Stimulated activated CD4-positive, alpha-beta T cell treated with anti-CD3 and anti-CD28 coated beads, Interleukin-4, amount 100 ng/mL, for 24 hours (primary cell): Measurements from ENCODE around the gene AARS2.
A peak's percentile ranks its signal among the peaks of the same experiment; 100 is the strongest.
"Not testable (repeated sequence)": the region's sequence is repeated elsewhere in the genome, so short reads cannot be mapped to it uniquely, and the experiment has no call there.

ENCODE experiments used
- DNase-seq: peaks from one replicate; pipeline ENCODE4 v3.0.0-alpha.2; 2020

The AARS2 gene

DNA sequence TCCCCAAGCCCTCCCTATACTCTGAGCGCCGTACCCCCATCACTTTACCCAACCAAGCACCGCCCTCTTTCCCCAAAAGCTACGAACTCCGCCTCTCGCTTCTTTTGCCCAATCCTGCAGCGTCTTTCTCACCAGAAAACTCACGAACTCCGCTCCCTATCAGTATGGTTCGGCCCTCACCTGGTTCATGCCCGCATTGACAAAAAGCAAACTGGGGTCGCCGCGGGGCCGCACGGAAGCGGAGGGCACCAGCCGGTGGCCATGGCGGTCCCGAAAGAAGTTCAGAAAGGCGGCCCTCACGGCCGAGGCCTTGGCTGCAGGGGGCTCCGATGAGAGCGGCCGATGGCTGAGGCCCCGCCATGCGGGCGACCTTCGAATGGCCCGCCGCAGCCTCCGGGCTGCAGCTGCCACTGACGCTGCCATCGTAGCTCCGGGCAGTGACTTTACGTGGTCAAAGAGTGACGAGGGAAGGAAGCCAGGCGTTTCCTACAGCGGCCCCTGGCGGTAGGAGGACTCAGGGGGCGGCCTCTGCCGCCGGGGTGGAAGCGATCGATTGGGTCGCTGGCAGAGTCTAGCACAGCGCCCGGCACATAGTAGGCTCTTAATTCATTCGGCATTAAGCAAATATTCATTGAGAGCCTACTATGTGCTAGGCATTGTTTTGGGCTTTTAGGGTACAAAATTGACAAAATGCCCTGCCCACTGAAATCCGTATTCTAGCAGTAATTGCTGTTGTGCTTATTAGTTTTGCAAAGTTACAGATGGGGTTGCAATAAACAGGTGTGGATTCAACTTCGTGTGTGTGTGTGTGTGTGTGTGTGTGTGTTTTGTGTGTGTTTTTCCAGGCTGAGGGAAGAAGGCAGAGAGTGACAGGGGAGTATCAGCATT, at the start of gene AARS2:
Gene AARS2, minus strand, starts transcription at position 447 of the 888 bp plus-strand sequence. Its CDS starts 24 bp downstream, at position 423.
- peak; percentile 95 for DNase-seq

DNA sequence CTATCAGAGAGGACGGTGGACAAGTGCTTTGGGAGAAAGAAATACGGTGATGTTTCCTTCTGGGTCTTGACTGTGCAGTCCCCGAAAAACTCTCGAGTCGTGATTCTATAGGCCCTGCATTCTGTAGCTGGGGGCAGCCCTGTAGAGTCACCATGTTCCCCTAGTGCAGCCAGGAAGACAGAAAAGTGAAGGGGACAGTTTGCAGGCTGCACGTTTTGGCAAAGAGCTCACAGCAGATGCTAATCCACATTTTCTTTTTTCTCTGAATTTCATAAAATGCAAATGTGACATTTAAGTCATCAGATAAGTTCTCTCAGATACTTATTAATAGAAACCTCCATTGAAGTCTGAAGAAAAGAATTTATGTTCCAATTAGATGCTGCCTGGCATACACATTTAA, 48.8 kb upstream of the AARS2 start:
- no peak for DNase-seq

- DNase-seq: no peak
These were observed 46.8 kb upstream of the AARS2 start for GRCh38 chr6:44359973-44360372.

DNA sequence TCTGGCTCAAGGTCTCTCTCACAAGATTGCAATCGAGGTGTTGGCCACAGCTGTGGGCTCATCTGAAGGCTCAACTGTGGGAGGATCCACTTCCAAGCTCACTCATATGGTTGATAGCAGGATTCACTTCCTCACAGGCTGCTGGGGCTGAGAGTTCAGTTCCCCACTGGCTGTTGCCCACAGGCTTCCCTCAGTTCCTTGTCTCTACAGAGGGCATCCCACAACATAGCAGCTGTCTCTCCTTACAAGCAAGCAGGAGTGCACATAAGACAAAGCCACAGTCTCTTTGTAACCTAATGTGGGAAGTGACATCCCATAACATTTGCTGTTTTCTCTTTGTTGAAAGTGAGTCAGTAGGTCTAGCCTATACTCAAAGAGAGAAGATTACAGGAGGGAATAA, 43.3 kb upstream of the AARS2 start:
- no peak for DNase-seq

GRCh38 chr6:44355640-44356039, 42.5 kb upstream of the AARS2 start:
- no peak for DNase-seq

DNA sequence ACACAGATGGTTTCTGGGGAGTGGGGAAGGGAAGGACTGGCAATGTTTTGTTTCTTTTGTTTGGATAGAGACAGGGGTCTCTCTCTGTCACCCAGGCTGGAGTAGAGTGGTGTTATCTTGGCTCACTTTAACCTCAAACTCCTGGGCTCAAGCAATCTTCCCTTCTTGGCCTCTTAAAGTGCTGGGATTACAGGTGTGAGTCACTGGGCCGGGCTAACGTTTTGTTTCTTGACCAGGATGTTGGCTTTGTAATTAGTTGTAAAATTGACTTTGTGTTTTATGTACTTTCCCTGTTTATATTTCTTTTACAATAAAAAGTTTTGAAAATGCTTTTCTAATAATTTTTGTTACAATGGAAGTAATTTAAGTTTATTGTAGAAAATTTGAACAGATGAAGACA, 40.2 kb upstream of the AARS2 start:
- no peak for DNase-seq

- no peak for DNase-seq
These were observed 39.1 kb upstream of the AARS2 start for GRCh38 chr6:44352259-44352658.

DNA sequence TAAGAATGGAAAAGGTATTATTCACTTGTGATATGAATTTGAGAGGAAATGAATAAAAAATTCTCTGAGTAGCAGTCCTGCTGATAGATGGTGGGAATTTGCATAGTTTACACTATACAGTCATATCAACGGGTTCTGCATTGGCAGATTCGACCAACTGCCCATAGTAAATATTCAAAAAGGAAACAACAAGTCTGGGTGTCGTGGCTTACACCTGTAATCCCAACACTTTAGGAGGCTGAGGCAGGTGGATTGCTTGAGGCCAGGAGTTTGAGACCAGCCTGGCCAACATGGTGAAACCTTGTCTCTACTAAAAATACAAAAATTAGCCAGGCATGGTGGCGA, 37.5 kb upstream of the AARS2 start:
- DNase-seq: not testable (repeated sequence)

- DNase-seq: no peak
These were observed 36.9 kb upstream of the AARS2 start for GRCh38 chr6:44349904-44350649.

DNA sequence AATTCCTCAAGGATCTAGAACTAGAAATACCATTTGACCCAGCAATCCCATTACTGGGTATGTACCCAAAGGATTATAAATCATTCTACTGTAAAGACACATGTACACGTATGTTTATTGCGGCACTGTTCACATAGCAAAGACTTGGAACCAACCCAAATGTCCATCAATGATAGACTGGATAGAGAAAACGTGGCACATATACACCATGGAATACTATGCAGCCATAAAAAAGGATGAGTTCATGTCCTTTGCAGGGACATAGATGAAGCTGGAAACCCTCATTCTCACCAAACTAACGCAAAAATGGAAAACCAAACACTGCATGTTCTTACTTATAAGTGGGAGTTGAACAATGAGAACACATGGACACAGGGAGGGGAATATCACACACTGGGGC, 33.7 kb upstream of the AARS2 start:
- DNase-seq: not testable (repeated sequence)

DNA sequence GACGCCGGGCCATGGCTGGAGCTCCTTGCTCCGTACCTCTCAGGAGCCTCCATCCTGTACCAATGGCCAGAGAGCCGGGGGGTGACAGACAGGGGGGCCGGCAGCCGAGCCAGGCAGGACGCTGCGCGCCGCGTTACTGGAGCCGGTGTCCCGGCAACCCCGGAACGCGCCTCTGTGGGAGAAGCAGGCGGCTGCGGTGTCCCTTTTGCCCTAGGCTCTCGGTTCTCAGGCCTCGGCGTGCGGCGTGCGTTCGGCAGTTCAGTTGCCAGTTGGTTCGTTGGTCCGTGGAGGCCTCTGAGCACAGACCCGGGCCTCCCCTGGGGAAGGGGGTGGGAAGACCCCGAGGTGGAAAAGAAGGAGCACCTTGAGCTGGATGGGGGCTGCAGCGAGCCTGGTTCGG, 29.3 kb upstream of the AARS2 start, which contains the start of gene SPATS1:
Gene SPATS1, plus strand, starts transcription at position 162 of the 400 bp plus-strand sequence. CDS start 446 bp downstream, outside the sequence.
- no peak for DNase-seq

GRCh38 chr6:44342052-44342451, 28.9 kb upstream of the AARS2 start:
- DNase-seq: no peak

DNA sequence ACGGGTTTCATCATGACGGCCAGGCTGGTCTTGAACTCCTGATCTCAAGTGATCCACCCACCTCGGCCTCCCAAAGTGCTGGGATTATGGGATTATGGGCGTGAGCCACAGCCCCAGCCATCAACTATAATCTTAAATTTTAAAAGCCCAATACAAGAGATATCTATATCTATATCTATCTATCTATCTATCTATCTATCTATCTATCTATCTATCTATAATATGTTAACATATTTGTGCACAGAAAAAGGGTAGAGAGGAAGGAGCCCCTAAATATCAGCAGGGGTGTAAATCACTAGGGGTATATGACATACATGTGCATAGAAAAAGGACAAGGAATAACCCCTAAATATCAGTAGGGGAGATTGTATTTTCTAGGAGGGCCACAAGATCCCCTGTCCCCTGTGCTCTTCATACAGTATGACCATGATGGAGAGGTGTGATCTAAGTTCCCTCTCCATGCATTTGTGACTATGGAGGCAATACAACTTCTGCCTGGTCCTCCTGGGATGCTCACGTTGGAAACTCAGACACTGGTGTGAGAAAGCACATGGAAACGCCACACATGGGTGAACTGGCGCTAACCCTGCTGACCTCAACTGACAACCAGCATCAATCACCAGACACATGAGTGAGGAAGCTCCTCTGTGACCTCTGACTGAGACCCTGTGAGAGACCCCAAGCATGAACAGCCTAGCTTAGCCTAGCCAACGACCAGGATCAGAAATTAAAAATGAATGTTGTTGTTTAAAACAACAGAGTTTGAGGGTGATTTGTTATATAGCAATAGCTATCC, 28.1 kb upstream of the AARS2 start:
- DNase-seq: no peak

DNA sequence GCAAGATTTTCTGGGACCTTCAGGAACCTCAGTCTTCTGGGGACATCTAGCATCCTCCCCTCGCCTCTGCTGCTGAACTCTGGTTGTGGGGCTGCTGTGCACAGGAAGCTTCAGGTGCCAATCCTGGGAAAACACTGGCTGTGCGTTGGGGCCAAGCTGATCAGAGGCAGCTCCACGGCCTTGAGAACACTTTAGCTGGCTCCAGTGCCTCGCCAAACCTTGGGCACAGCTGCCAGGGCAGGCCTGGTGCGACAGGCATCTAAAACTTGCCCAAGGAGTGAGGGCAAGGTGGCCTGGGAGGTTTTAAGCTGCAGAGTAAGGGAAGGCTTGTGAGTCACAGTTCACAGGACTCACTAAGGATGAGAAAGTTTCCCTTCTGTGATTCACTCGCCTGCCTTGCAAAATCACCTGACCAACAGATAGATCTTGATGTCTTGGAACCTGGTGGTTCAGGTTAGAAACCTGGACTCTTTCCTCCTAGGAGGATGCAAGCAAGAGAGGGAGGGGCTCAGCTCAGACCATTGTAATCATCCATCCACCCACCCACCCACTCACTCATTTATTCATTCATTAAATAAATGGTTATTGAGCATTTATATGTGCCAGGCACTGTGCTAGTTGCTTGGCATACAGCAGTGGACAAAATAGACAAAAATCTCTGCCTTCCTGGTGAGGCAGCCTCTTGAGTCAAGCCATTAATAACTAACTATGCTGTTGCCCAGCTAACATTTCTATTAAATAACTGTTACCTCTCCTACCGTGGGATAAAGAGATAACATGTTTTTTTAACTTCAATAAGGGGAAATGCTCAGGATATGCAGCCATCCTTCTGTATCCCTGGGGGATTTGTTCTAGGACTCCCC, 26.8 kb upstream of the AARS2 start:
- peak; percentile 4 for DNase-seq

- no peak for DNase-seq
These were observed 26.2 kb upstream of the AARS2 start for GRCh38 chr6:44339301-44339700.

DNA sequence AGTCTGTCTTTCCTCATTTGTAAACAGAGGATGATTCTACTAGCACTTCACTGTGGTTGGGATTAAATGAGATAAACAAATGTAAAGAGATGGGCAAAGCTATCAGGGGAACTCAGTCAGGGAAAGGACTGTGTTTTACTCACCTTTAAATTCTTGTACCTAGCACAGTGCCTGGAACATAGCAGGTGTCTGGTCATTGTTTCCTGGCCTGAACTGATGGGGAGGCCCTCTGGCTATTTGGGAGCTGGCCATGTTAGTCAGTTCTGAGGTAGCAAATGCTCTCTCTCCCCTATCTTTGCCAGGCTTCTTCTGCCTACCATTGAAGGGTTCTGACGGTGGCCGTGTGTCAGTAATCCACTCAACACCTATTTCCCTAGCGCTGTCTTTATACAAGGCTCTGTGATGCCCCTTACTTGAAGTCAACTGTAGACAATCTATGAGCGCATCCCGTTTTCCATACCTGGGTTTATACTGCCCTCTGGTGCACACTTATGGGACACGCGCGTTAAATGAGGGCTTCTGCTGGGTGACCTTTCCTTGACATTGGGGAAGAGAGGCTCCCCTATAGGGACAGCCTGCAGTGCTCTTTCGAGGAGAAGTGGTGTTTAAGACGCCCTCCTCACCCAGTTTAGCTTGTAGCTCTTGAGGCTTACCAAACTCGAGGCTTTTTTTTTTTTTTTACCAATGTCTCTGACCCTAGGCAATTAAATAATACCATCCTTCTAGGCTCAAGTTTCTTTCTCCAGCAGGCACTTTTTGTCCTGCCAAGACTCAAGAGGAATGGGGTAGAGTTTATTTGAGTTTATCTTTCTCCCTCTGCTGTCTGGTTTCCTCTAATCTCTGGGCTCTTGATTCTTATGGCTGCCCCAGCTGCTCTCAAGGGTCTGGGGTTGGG, 25.3 kb upstream of the AARS2 start:
- peak; percentile 75 for DNase-seq

- no peak for DNase-seq
These were observed 22.5 kb upstream of the AARS2 start for GRCh38 chr6:44335631-44336030.

GRCh38 chr6:44333942-44334341, 20.8 kb upstream of the AARS2 start:
- no peak for DNase-seq

DNA sequence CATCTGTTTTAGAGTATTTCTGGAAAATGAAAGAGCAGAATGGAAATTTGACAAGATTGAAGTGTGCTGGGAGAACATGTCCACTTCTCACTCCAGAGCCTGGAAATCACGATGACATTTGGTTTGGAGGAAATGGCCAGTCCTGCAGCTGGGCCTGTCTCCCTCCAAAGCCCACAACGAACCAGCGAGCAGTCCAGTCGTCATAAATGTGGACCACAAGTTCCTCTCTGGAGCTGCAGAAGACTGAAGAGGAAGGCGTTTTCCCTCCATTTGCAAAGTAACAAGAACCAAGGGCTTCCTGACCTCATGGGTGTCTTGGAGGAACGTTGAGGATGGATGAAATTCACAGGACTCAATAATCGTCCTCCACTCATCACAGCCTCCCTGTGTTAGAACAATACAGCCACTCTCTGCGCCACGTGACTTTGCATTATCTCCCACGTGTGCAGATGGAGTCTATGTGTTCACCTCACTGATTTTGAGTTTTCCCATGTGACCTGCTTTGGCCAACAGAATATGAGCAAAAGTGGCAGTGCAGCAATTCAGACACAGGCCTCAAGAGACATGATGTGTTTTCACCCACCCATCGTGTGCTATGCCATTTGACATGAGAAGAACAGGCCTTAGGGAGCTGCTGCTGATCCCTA, 20.2 kb upstream of the AARS2 start:
- DNase-seq: no peak

GRCh38 chr6:44332585-44332984, 19.4 kb upstream of the AARS2 start:
- no peak for DNase-seq

DNA sequence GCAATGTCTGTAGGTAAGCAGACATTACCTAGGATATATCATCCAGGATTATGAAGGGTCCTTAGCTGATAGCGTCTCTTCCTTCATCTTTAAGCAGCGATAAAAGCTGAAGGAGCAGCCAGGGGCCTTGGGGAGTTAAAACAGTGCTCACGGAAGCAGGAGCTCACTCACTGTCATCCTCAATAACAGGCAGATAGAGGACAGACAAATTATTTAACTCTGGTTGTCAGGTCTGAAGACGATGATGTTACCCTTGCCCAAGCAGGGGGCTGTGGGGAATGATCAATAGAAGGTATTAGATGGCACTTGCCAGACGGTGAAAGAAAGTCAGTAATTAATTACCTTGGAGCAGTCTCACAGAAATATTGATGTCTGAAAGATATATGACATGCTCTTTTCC, 16.7 kb upstream of the AARS2 start:
- DNase-seq: no peak
